COLO829 (cell line): ENCODE measurements around the gene EDEM1.
"Not testable (repeated sequence)": the region's sequence is repeated elsewhere in the genome, so short reads cannot be mapped to it uniquely, and the experiment has no call there.

Experiments used
- DNase-seq: peaks from one replicate; pipeline ENCODE4 v3.0.0; 2012; ENCODE audit warnings: low spot score

EDEM1 gene

DNA sequence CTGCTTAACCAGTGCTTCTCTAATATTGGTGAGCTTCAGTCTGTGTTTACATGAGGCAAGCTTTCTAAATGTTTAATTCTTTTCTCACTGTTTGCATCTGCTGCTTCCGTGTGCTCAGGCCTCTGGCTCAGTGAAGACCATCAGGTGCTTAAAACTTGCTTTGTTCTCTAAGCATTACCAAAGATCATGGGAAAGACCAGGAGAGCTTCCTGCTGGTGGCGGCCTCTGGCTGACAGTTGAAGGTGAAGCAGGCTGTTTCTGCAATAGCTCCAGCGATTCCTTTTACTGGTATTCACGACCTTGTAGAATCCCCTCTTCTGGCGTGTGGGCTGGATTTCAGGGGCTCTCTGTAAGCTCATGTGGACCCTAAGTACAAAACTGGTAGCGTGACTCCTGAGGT lies 45.1 kb downstream of the EDEM1 start:
- no peak for DNase-seq

DNA sequence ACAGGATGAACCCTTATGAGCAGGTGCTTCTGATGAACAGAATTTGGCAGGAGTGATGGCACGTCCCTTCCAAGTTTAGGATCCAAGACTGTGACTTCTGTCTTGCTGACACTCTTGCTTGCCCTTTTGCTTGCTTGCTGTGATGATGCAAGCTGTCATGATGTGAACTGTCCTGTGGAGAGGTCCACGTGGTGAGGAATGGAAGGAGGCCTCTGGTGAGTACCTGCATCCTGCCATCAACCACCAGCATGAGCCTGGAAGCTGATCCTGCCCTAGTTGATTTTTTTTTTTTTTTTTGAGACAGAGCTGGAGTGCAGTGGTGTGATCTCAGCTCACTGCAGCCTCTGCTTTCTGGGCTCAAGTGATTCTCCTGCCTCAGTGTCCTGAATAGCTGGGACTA lies 45.5 kb downstream of the EDEM1 start:
- DNase-seq, result no peak

DNA sequence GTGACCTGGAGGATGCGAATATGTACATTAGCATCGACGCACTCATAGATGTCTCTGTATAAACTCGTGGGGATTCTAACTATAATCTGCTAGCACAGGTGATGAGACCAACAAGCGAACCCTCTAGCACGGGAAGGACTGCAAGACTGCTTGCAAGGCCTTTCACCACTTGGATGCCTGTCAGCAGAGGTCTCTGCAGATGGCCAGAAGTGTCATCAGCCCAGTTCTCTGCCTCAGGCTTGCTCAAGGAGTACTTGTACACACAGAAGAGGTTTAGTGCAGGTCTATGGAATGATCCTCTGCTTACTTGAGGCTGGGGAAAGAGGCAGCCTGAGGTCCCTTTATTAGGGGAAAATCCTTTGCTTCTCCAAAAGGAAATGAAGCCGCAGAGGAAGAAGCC lies 48.1 kb downstream of the EDEM1 start:
- DNase-seq, result no peak

DNA sequence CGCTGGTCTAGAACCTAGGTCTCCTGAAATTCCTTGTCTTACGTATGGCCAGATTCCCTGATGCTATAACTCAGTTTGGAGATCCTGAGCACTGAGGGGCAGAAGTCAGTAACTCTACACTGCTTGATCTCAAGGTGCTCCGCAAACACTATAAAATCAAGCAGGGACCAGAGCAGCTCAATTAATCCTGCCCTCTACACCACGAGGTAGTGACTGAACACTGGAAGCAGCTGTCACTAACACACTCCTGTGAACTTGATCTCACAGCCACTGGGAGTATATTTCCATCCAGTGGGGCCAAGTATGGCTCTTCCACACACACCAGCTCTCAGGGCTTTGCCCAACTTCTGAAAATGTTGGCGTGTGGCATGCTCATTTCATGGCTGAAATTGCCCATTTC lies 51.0 kb downstream of the EDEM1 start:
- DNase-seq, result no peak

DNA sequence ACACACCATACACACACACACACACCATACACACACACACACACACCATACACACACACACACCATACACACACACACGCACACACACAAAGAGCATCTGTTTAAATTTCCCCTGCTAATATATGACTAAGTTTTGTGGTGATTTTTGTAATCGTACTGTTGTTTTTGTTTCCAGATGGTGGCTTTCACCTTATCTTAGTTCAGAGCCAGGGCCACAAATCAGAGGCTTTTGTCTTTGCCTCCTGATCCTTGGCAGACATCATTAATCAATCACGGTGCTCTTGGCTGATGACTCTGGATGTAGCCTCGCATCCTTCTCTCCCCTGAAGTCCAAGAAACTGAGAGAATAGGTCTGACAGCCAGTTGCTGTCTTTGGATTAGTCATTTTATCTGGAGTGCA lies 52.1 kb downstream of the EDEM1 start:
- no peak for DNase-seq

DNA sequence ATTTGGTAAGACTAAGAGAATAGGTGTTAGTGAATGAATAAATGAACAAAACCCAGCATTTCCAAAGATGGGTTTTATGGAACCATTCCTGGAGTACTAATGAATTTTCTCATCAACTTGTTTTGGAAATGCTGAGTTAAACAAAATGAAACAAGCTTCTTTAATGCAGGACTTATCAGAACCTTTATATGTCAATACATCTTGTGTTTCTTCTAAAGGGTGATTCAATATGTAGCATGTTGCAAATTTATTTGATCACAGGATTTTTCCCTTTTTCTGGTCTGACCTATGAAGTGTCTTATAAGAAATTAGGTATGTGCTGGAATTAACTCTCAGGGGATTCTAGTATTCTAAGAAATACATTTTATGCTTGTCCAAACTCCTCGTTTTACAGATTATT lies 53.2 kb downstream of the EDEM1 start:
- DNase-seq, result no peak

DNA sequence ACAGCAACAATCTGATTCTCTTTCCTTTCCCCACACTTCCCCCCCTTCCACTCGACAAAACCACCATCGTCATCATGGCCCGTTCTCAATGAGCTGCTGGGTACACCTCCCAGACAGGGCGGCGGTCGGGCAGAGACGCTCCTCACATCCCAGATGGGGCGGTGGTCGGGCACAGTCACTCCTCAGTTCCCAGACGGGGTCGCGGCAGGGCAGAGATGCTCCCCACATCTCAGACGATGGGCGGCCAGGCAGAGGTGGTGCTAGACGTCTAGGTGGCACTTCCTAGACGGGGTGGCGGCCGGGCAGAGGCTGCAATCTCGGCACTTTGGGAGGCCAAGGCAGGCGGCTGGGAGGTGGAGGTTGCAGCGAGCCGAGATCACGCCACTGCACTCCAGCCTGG lies 55.3 kb downstream of the EDEM1 start:
- DNase-seq, result not testable (repeated sequence)

DNA sequence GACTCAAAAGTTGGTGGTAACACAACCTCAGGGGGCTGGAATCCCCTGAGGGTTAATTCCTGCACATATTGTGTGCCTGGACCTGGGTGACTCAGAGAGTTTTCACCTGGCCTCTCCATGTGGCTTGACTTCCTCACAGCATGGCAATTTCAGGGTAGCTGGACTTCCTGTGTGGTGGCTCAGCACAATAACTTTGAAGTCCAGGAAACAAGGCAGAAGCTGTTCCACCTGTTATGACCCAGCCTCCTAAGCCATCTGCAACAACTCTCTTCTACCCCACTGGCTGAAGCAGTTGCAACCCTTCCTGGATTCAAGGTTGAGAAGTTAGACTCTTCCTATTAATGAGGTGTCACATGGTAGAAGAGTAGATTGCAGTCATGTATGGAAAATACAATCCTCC lies 58.4 kb downstream of the EDEM1 start:
- DNase-seq, result no peak

DNA sequence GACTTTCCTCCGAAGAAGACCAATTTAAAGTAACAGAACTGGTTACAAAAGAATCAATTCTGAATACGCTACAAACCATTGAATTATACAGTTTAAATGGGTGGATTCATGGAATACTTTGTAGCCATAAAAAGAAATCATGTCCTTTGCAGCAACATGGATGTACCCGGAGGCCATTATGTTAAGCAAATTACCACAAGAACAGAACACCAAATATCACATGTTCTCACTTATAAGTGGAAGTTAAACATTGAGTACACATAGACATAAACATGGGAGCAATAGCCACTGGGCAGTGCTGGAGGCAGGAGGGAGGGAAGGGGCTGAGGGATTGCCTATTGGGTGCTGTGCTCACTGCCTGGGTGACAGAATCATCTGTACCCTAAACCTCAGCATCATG lies 61.3 kb downstream of the EDEM1 start:
- no peak for DNase-seq

DNA sequence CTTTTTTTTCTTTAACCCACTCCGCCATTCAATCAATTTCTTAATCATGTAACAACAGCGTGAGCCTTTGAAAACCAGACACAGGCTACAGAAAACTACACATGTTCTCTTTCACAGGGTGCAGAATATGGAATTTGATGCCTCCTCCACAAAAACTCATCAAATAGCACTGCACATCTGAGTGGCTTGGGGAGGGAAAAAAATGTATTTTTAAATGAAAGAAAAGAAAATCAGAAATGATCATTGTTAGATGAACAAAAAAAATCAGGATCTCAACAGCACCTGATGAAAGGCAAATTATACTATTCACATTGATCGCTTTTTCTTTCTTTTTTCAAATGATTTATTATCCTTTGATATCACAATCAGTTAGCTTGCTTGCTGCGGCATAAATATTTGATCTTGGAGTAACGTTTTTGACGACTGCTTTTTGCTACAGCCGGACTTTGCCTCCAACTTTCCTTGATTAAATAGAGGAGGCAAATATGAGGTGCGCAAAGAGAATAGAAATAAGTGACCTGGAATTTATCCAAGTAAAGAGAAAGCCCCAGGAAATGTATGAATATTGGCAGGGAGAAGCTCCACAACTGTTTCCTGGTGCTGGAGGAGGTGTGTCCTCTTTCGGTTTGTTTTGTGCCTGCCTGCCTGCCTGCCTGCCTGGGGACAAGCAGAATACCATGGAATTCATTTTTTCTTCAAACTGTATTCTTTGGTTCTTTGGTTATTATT lies 63.1 kb downstream of the EDEM1 start:
- no peak for DNase-seq

DNA sequence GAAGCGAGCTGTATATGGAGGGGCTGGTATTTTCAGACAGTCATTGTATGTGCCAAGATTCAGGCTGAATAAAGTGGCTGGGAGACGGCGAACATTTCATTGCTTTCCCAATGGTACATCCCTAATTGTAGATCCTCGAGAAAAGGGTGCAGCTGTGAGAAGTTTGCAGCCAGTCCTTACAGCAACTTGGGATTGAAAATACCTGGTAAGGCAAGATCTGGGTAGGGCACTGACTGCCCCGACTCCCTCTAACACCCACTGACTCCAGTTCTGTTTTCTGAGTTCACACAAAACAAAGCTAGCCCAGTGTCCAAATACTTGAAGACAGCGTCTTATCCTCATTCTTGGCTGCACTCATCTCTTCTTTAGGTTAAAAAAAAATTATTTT lies 63.7 kb downstream of the EDEM1 start:
- DNase-seq, result no peak

DNA sequence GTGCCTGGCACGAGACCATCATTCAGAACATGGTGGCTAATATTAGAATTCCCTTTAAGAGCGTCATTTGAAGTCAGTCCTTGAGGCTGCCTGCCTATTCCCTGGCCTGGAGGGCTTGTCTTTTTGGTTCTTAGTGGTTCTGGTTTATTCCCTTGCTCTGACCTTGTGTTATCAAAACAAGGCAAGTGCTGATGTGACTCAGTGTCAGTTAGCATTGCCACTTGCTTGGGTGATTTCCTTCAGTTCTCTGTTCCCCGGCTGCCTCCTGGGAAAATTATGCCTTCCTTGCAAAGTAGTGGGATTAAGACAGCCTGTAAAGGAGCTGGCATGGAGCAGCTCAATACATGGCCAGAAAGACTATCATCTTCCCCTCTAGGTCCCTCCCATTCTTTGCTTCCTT lies 64.6 kb downstream of the EDEM1 start:
- no peak for DNase-seq

DNA sequence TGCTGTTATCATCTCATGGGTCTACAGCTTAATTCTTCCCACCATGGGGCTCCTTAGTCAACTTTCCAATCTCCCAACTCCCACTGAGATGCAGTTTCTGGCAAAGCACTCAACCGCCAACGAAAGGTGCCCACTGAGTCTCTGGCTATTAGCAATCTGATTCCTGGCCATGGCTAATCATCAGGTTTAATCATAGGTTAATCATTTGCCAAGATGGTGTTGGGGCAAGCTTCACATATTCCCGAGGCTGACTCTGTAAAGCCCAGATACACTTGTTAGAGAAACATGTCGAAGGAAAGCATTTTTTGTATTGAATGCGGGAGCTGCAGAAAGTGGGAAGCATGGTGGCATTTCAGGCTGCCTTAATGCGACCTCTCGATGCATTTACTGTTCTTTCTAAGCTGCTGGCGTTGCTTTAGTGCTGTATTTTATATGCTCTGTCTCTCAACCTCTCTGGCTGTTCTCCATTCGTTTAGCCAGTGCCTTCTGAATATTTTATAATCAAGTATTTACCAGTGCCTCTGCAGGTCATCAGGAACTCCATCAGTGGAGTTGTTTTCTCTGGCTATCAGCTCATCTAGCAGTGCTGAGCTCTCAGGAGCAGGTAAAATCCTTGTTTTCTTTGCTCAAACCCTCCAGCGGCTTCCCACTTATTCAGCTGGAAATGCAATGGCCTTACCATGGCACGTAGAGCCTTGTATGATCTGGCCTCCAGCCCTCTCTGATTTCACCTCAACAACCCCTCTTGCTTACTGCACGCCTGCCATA lies 67.0 kb downstream of the EDEM1 start:
- DNase-seq, result no peak

DNA sequence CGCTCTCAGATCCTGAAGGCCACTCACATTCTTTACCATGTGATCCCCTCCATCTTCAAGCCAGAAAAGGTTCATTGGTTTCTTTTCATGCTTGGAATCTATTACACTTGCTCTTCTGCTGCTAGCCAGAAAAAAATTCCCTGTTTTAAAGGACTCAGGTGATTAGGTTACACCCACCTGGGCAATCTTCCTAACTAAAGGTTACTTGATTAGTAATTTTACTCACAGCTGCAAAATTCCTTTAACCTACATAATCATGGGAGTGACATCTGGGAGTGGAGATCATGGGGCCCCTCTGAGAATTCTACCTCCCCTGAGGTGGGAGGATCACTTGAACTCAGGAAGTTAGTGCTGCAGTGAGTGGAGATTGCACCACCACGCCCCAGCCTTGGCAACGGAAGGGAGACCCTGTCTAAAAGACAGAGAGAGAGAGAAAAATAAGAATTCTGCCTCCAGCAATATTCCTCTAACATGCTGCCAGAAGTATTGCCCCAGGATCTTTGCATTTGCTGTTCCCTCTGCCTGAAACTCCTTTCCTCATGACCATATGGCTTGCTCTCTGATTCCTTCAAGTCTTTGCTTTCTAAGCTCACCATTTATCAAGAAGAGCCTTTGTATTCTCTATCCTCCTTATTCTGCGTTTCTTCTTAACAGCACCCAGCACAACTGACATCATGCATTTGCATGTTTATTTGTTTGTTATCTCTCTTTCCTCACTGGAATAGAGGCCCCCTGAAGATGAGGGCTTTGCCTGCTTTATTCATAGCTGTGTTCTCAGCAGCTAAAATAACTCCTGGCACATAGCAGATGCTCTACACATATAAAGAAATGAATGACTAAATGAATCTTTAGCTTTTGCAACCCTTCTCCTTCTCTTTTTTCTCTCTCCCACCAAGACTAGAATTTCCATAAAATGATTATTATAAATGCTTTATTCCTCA lies 68.2 kb downstream of the EDEM1 start:
- DNase-seq, result no peak

DNA sequence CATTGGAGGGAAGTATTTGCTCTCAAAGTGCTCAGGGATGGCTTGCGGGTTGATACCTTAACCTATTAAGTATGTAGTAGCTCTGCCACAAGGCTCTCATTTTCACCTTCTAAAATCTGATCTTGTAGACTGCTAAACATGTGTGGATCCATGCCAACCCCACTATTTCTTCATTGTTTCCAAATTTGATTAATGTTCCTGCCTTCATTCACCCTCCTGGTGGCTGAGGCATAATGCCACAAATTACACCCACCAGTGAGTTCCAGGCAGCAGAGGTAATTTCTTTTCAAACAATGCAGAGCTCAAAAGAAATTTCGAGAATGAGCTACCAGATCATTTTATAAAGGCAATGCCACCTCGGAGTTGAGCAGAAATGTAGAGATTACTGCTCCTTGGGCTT lies 71.0 kb downstream of the EDEM1 start:
- DNase-seq, result no peak

DNA sequence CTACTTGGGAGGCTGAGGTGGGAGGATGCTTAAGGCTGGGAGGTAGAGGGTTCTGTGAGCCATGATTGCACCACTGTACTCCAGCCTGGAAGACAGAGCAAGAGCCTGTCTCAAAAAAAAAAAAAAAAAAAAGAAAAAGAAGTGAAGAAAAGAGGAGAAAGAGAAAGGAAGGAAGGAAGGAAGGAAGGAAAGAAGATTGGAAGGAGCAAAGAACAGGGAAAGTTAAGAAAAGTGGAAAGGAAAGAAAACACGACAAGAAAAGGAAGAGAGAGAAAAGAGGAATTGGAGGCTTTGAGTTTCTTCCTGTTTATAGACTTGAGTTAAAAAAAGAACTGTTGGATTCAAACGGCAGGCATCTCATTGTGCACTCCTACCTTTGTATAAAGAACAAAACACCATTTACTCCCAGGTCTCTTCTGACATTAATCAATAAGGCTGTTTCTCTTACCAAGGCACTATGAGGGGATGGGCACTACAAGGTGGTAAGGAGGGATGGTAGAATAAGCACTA lies 73.5 kb downstream of the EDEM1 start:
- DNase-seq, result no peak

DNA sequence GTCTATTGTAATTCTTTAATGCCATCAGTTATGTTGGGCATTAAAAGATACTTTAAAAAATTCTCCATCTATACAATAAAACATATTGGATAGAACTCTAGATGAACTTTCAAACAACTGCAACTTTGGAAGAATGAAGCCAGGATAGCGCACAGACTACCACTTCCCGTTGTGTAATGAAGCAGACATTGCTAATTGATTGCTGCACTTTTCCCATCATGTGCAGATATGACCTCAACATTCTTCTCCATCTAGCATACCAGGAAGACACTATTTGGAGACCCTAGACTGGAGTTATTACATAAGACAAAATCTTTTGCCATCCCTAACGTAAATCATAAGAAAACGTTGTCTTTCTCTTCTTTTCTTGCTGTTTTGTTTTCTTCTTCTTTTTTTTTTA lies 75.0 kb downstream of the EDEM1 start:
- DNase-seq, result no peak

DNA sequence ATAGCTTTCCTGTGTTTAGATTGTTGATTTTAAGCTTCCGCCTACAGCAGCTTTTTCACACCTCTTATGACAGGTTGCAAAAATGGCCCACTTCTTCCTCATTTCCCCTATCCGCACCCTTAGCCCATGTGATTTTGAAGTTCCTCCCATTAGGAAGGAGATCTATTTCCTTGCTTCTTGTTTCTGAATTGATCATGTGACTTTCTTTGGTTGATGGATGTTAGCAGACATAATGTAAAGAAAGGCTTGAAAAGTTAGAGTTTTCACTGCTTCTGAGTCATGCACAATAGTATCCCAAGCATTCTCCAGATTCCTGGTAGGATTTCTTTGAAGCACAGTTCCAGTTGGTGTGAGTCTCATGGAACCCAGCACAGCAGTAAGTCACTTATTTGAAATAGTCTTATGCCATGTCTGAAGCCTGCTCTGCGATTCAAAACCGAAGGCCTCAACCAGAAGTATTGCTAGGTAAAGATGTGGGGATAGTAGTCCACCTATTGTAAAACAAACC lies 76.6 kb downstream of the EDEM1 start:
- no peak for DNase-seq

DNA sequence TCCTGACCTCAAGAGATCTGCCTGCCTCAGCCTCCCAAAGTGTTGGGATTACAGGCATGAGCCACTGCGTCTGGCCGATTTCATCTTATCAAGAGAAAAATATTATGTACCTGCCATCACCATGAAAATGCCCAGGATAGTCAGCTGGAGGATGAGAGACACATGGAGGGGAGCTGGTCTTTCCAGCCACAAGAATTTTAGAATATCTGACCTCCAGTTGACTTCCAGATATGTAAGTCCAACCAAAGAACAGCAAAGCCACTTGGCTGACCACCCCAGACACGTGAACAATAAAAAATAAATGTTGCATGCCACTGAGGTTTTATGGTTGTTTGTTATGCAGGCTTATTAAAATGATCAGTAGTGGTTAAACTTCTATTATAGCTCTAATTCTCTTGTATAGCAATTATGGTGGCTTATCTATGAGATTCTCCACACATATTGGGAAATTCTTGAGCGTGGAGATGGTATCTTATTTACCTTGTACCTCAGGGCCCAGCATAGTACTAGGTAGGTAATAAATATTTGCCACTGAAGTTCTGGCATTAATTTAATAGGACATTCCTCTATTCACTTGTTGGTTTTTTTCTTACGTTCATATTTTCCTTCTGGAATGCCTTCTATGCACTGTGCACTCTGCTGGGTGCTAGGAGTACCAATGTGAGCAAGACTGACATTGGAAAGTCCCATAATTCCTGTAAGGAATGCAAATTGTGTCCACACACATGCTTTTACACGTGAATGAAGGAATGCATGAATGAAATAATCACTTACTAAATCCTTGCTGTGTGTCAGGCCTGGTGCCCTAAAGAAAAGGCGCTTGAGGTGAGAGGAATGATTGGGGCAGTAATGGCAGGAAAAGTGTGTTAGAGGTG lies 77.6 kb downstream of the EDEM1 start:
- no peak for DNase-seq

DNA sequence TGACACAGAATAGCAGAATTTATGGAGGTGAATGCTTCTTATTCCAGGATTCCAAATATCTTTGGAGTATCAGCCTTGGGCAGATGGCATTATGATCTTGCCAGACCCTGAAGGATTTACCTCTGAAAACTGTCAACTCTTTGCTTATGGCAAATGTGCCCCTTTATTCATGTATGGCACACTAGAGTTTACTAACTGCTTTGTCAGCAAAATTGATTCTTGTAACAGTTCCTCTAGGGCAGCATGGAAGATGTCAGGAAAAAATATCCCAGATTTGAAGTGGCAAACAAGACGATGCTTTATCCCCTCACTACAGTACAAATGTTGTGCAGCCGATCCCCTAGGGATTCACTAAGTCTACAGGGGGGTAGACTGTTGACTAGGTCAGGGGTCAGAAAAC lies 79.7 kb downstream of the EDEM1 start:
- no peak for DNase-seq

DNA sequence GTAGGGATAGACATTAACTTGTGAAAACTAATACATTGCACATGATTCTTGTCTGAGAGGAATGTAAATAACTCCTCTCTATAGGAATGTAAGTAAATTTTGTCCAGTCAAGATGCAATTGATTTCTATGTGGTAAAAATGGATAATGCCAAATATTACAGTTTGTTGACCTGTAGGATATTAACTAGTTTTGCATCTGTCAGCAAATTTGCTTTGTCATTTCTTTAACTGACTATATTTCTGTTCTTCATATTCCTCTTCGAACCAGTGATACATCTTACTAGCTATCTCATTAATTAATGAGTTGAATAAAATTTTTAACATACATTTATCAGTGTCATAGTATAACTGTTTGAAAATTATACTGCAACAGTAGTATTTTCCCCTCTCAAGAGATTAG lies 80.4 kb downstream of the EDEM1 start:
- DNase-seq, result no peak
